ENCODE results near the gene AGPAT2. TPM values are rescaled to one million over a fixed set of nuclear protein-coding genes. Genes with fewer than 3 reads are reported as not detected.
A peak's percentile ranks its signal among the peaks of the same experiment; 100 is the strongest.

AGPAT2 gene
- total and polyA plus RNA-seq, 2 experiments from 2014 or later: 125 to 242 TPM

GRCh38 chr9:136724772-136725171 lies 37.5 kb upstream of the AGPAT2 start:
- no peak for TF ChIP-seq EZH2phosphoT487 (IDR thresholded peaks at IDR 0.05; ENCODE audit: low read depth, severe bottlenecking, unreplicated experiment)
- TF ChIP-seq EZH2 (IDR thresholded peaks at IDR 0.05; ENCODE audit: borderline replicate concordance): no peak
- TF ChIP-seq CTCF (IDR thresholded peaks at IDR 0.05; ENCODE audit: poor library complexity): no peak
- no peaks in the 10 kb centered on the region for H3K9me2 ChIP-seq (replicated peaks; ENCODE audit: insufficient read depth)
- H3K79me2 ChIP-seq: peaks cover 40% of the 10 kb centered on the region
- DNase-seq (ENCODE audit: low spot score): no peak
- no peaks in the 10 kb centered on the region for H3K27me3 ChIP-seq
- H3K4me2 ChIP-seq: peak overlapping the region; percentile 2
- WGBS (ENCODE audit: low lambda C conversion rate, missing lambda C conversion rate): 95% methylated on average over 7 of the region's 7 CpGs
- H3K36me3 ChIP-seq (replicated peaks; ENCODE audit: insufficient read depth, low read depth): no peaks in the 10 kb centered on the region
- H3K4me3 ChIP-seq: no peak overlapping the region
- H2AFZ ChIP-seq: no peak overlapping the region
- peaks cover 33% of the 10 kb centered on the region for H3K4me1 ChIP-seq (ENCODE audit: insufficient read depth)
- no peaks in the 10 kb centered on the region for H3K9me3 ChIP-seq (ENCODE audit: low read depth)
- H3K27ac ChIP-seq: no peak overlapping the region
- H4K20me1 ChIP-seq (ENCODE audit: insufficient read depth, poor library complexity, severe bottlenecking): peaks cover 65% of the 10 kb centered on the region

- peaks cover 30% of the 10 kb centered on the region for H3K4me1 ChIP-seq (ENCODE audit: insufficient read depth)
- H3K27ac ChIP-seq: no peak overlapping the region
- peaks cover 32% of the 10 kb centered on the region for H3K79me2 ChIP-seq
- no peaks in the 10 kb centered on the region for H3K36me3 ChIP-seq (replicated peaks; ENCODE audit: insufficient read depth, low read depth)
- H4K20me1 ChIP-seq (ENCODE audit: insufficient read depth, poor library complexity, severe bottlenecking): peaks cover 65% of the 10 kb centered on the region
- H2AFZ ChIP-seq: no peak overlapping the region
- no peak overlapping the region for H3K4me2 ChIP-seq
- no peak for DNase-seq (ENCODE audit: low spot score)
- WGBS (ENCODE audit: low lambda C conversion rate, missing lambda C conversion rate): 93% methylated on average over 8 of the region's 8 CpGs
- H3K9me3 ChIP-seq (ENCODE audit: low read depth): no peaks in the 10 kb centered on the region
- H3K9me2 ChIP-seq (replicated peaks; ENCODE audit: insufficient read depth): no peaks in the 10 kb centered on the region
- TF ChIP-seq EZH2phosphoT487 (IDR thresholded peaks at IDR 0.05; ENCODE audit: low read depth, severe bottlenecking, unreplicated experiment): no peak
- TF ChIP-seq CTCF (IDR thresholded peaks at IDR 0.05; ENCODE audit: poor library complexity): no peak
- no peak for TF ChIP-seq EZH2 (IDR thresholded peaks at IDR 0.05; ENCODE audit: borderline replicate concordance)
- no peaks in the 10 kb centered on the region for H3K27me3 ChIP-seq
- no peak overlapping the region for H3K4me3 ChIP-seq
Observed at GRCh38 chr9:136723989-136724388, 36.7 kb upstream of the AGPAT2 start.

- peaks cover 65% of the 10 kb centered on the region for H4K20me1 ChIP-seq (ENCODE audit: insufficient read depth, poor library complexity, severe bottlenecking)
- TF ChIP-seq EZH2phosphoT487 (IDR thresholded peaks at IDR 0.05; ENCODE audit: low read depth, severe bottlenecking, unreplicated experiment): no peak
- TF ChIP-seq CTCF (IDR thresholded peaks at IDR 0.05; ENCODE audit: poor library complexity): no peak
- no peak for TF ChIP-seq EZH2 (IDR thresholded peaks at IDR 0.05; ENCODE audit: borderline replicate concordance)
- H3K79me2 ChIP-seq: peaks cover 31% of the 10 kb centered on the region
Observed at GRCh38 chr9:136723362-136723976, 36.2 kb upstream of the AGPAT2 start.

More at GRCh38 chr9:136723362-136723976, 36.2 kb upstream of the AGPAT2 start:
- Histone ChIP-seq H3K4me1 (ENCODE audit: insufficient read depth) (peaks cover 28% of the 10 kb centered on the region), H2AFZ (no peak overlapping the region), H3K27me3 (no peaks in the 10 kb centered on the region), H3K9me3 (ENCODE audit: low read depth) (no peaks in the 10 kb centered on the region), H3K4me3 (no peak overlapping the region), H3K9me2 (replicated peaks; ENCODE audit: insufficient read depth) (no peaks in the 10 kb centered on the region), H3K4me2 (no peak overlapping the region), H3K36me3 (replicated peaks; ENCODE audit: insufficient read depth, low read depth) (no peaks in the 10 kb centered on the region), H3K27ac (no peak overlapping the region)
- DNase-seq (ENCODE audit: low spot score): no peak
- 94% methylated on average over 32 of the region's 32 CpGs for WGBS (ENCODE audit: low lambda C conversion rate, missing lambda C conversion rate)
